Stomach (tissue), 9 donors: ENCODE measurements around the gene TEX19. TPM values are rescaled to one million over a fixed set of nuclear protein-coding genes. Genes with fewer than 3 reads are reported as not detected.
A peak's percentile ranks its signal among the peaks of the same experiment; 100 is the strongest.
"Not testable (repeated sequence)": the region's sequence is repeated elsewhere in the genome, so short reads cannot be mapped to it uniquely, and the experiment has no call there.

Experiments
- DNase-seq, 2 donors: peaks; one replicate each; pipeline versions ENCODE4 v3.0.0 to v3.0.0-alpha.2; 2013 to 2019
- H3K27ac ChIP-seq, 5 donors: fragments of 200-600 bp in 4 of 5; sonication (generic) in 4 of 5; one replicate each; pipeline ENCODE4 v1.5.1; 2013 to 2019; ENCODE audit warnings: mild to moderate bottlenecking in 1 of 5, moderate library complexity in 1 of 5
- H3K27me3 ChIP-seq, 3 donors: fragments of 200-600 bp; sonication (generic); one replicate each; pipeline ENCODE4 v1.5.1; 2017 to 2019; ENCODE audit warnings: mixed run types in 1 of 3
- H3K36me3 ChIP-seq, 4 donors: fragments of 200-600 bp; sonication (generic); 1 replicate in 3 of 4; 2 replicates in 1 of 4; pipeline ENCODE4 v1.5.1; 2016 to 2019
- H3K4me1 ChIP-seq, 4 donors: fragments of 200-600 bp; sonication (generic); one replicate each; pipeline ENCODE4 v1.5.1; 2016 to 2019
- H3K4me3 ChIP-seq, 4 donors: fragments of 200-600 bp; sonication (generic) in 3 of 4; one replicate each; pipeline ENCODE4 v1.5.1; 2016 to 2019; ENCODE audit warnings: mild to moderate bottlenecking in 1 of 4
- H3K9me3 ChIP-seq, 4 donors: fragments of 200-600 bp; sonication (generic); one replicate each; pipeline ENCODE4 v1.5.1; 2016 to 2019
- CTCF ChIP-seq, 7 experiments: fragments of 450-650 bp in 4 of 7; fragments of 200-600 bp in 3 of 7; sonication (generic) in 3 of 7; IDR thresholded peaks; one replicate each; pipeline ENCODE4 v1.5.1; 2016 to 2019; ENCODE audit warnings: antibody characterized with exemption in 7 of 7, control low read depth in 2 of 7, mild to moderate bottlenecking in 1 of 7
- EP300 ChIP-seq: sonication (generic); formaldehyde crosslinking; IDR thresholded peaks from one replicate; pipeline ENCODE4 v1.6.1; 2017; ENCODE audit warnings: antibody characterized with exemption
- POLR2A ChIP-seq, 4 donors: fragments of 450-650 bp; IDR thresholded peaks; one replicate each; pipeline ENCODE4 v1.6.1; 2016; ENCODE audit warnings: antibody characterized with exemption in 4 of 4, control low read depth in 2 of 4, mild to moderate bottlenecking in 1 of 4, moderate library complexity in 1 of 4
- POLR2AphosphoS5 ChIP-seq, 3 donors: sonication (generic); formaldehyde crosslinking; IDR thresholded peaks; one replicate each; pipeline ENCODE4 v1.6.1; 2016; ENCODE audit warnings: antibody characterized with exemption in 3 of 3
- WGBS, 5 donors: extraction: QIAGEN DNeasy Blood & Tissue Kit in 3 of 5; methylation state at CpG; one replicate each; pipeline versions ENCODE4 v1.1.5 to v1.1.7; 2013 to 2018; 5-methylcytosine and 5-hydroxymethylcytosine counted together
- intact Hi-C: fragments of 100-400 bp; cut with DNase I; formaldehyde crosslinking; loops from one replicate; pipeline ENCODE4 v1.15.1; 2023; ENCODE audit warnings: low total_unique reads
- polyA plus RNA-seq, 3 donors: library from polyadenylated mRNA; stranded (reverse); fragments of 200-250 nt; gene quantifications; one replicate each; pipeline ENCODE4 v1.2.3, GENCODE V29; 2013
- total RNA-seq, 5 donors: library from RNA; depleted of rRNA; stranded (reverse); fragments of >200 nt; gene quantifications; one replicate each; pipeline versions ENCODE4 v1.1.0 to v1.2.3, GENCODE V29; 2014 to 2016
- donor health status: healthy with polysubstance abuse.
- donor health status: Bipolar disorder and iron deficiency.
- donor health status: healthy.

The TEX19 gene
- total and polyA plus RNA-seq, 8 donors = not detected

- no peak overlapping the region for H3K4me3 ChIP-seq
- TF ChIP-seq POLR2AphosphoS5 (IDR thresholded peaks at IDR 0.05) (no peak), EP300 (no peak), CTCF (IDR thresholded peaks at IDR 0.05) (no peak), POLR2A (IDR thresholded peaks at IDR 0.05) (no peak)
- no peak overlapping the region for H3K27ac ChIP-seq
- H3K27me3 ChIP-seq = no peaks in the 10 kb centered on the region
- H3K4me1 ChIP-seq = no peaks in the 10 kb centered on the region
- no peaks in the 10 kb centered on the region for H3K9me3 ChIP-seq
- WGBS, 5 donors = 92 to 97% (median 95%) methylated on average over 20 to 21 of the region's 21 CpGs
- no peak for DNase-seq
- intact Hi-C loops = no loop called here
- H3K36me3 ChIP-seq = peaks cover 1 to 75% (median 54%) of the 10 kb centered on the region in 4 donors
Measured at GRCh38 chr17:82408938-82409318, 49.9 kb downstream of the TEX19 start.

GRCh38 chr17:82410014-82410716 is 51.1 kb downstream of the TEX19 start:
- Histone ChIP-seq H3K36me3 (peaks cover 0 to 63% (median 43%) of the 10 kb centered on the region in 4 donors), H3K4me3 (no peak overlapping the region), H3K27ac (no peak overlapping the region), H3K9me3 (no peaks in the 10 kb centered on the region), H3K4me1 (peaks cover 0 to 10% (median 8%) of the 10 kb centered on the region in 4 donors), H3K27me3 (no peaks in the 10 kb centered on the region)
- WGBS, 5 donors = 89 to 95% (median 95%) methylated on average over 14 of the region's 14 CpGs
- DNase-seq = no peak
- intact Hi-C loops = loop anchor here (5.0 kb wide), 1 partner anchor 58 kb away; no protein-coding TSS in a partner anchor
- TF ChIP-seq POLR2A (IDR thresholded peaks at IDR 0.05) = no peak

- peaks cover 0 to 51% (median 34%) of the 10 kb centered on the region in 4 donors for H3K36me3 ChIP-seq
- H3K27me3 ChIP-seq = no peaks in the 10 kb centered on the region
- no peak overlapping the region for H3K27ac ChIP-seq
- no peak for TF ChIP-seq POLR2A (IDR thresholded peaks at IDR 0.05)
- TF ChIP-seq POLR2AphosphoS5 (IDR thresholded peaks at IDR 0.05) = no peak
- no peak for TF ChIP-seq EP300
- no peak for TF ChIP-seq CTCF (IDR thresholded peaks at IDR 0.05)
- intact Hi-C loops = loop anchor here (5.0 kb wide), 1 partner anchor 59 kb away; no protein-coding TSS in a partner anchor
- H3K4me3 ChIP-seq = no peak overlapping the region
- no peaks in the 10 kb centered on the region for H3K9me3 ChIP-seq
- DNase-seq = no peak
- WGBS, 5 donors = 94 to 97% (median 95%) methylated on average over 22 to 24 of the region's 24 CpGs
- peaks cover 0 to 10% (median 8%) of the 10 kb centered on the region in 4 donors for H3K4me1 ChIP-seq
Measured at GRCh38 chr17:82411396-82412053, 52.5 kb downstream of the TEX19 start.

- Histone ChIP-seq H3K4me1 (peaks cover 0 to 11% (median 9%) of the 10 kb centered on the region in 4 donors), H3K36me3 (peaks cover 0 to 48% (median 33%) of the 10 kb centered on the region in 4 donors)
- intact Hi-C loops = loop anchor here (5.0 kb wide), 1 partner anchor 60 kb away; no protein-coding TSS in a partner anchor
- 88 to 97% (median 92%) methylated on average over 13 to 16 of the region's 16 CpGs for WGBS, 5 donors
- H3K4me3 ChIP-seq, H3K27me3 ChIP-seq, DNase-seq, H3K27ac ChIP-seq, H3K9me3 ChIP-seq: not testable (repeated sequence)
Measured at GRCh38 chr17:82412081-82412480, 53.0 kb downstream of the TEX19 start.

- peaks cover 4 to 19% (median 15%) of the 10 kb centered on the region in 4 donors for H3K4me1 ChIP-seq
- H3K4me3 ChIP-seq = no peak overlapping the region
- intact Hi-C loops = loop anchor here (5.0 kb wide), 1 partner anchor 61 kb away; no protein-coding TSS in a partner anchor
- H3K36me3 ChIP-seq = peaks cover 0 to 43% (median 31%) of the 10 kb centered on the region in 4 donors
- TF ChIP-seq EP300 = no peak
- no peak for TF ChIP-seq POLR2A (IDR thresholded peaks at IDR 0.05)
- TF ChIP-seq CTCF (IDR thresholded peaks at IDR 0.05) = no peak
- TF ChIP-seq POLR2AphosphoS5 (IDR thresholded peaks at IDR 0.05) = no peak
- H3K27ac ChIP-seq = no peak overlapping the region
- DNase-seq = peak in 1 of 2 donors; percentile 48
- WGBS, 5 donors = 79 to 88% (median 80%) methylated on average over 26 to 29 of the region's 29 CpGs
- H3K27me3 ChIP-seq = no peaks in the 10 kb centered on the region
- no peaks in the 10 kb centered on the region for H3K9me3 ChIP-seq
Measured at GRCh38 chr17:82412535-82413520, 53.8 kb downstream of the TEX19 start.
